Immature natural killer cell (primary cell): ENCODE measurements around the gene NTSR1. TPM values are rescaled to one million over a fixed set of nuclear protein-coding genes. Genes with fewer than 3 reads are reported as not detected.

Experiments
- DNase-seq, 3 donors: peaks; one replicate each; pipeline ENCODE4 v3.0.0; 2022; ENCODE audit warnings: mixed read lengths in 1 of 3
- H3K27ac Mint-ChIP-seq, 6 donors: one replicate each; pipeline ENCODE4 v1.8.0; 2020; ENCODE audit warnings: mixed read lengths in 6 of 6, mild to moderate bottlenecking in 5 of 6, inconsistent platforms in 4 of 6, moderate library complexity in 3 of 6
- H3K27me3 Mint-ChIP-seq, 3 donors: one replicate each; pipeline ENCODE4 v1.8.0; 2020 to 2021; ENCODE audit warnings: low read depth in 3 of 3, mild to moderate bottlenecking in 3 of 3, mixed read lengths in 3 of 3, moderate library complexity in 3 of 3, inconsistent platforms in 1 of 3
- H3K36me3 Mint-ChIP-seq, 3 donors: one replicate each; pipeline ENCODE4 v1.8.0; 2020; ENCODE audit warnings: mixed read lengths in 3 of 3, inconsistent platforms in 2 of 3, mild to moderate bottlenecking in 2 of 3
- H3K4me1 Mint-ChIP-seq, 2 donors: one replicate each; pipeline ENCODE4 v1.8.0; 2020; ENCODE audit warnings: inconsistent platforms in 2 of 2, mild to moderate bottlenecking in 2 of 2, mixed read lengths in 2 of 2, moderate library complexity in 1 of 2
- H3K4me3 Mint-ChIP-seq, 5 donors: one replicate each; pipeline ENCODE4 v1.8.0; 2020; ENCODE audit warnings: mild to moderate bottlenecking in 5 of 5, mixed read lengths in 5 of 5, inconsistent platforms in 3 of 5, moderate library complexity in 3 of 5
- H3K9me3 Mint-ChIP-seq, 6 donors: one replicate each; pipeline ENCODE4 v1.8.0; 2020; ENCODE audit warnings: mild to moderate bottlenecking in 6 of 6, mixed read lengths in 6 of 6, inconsistent platforms in 4 of 6, moderate library complexity in 3 of 6
- polyA plus RNA-seq, 3 donors: library from polyadenylated mRNA; unstranded; fragments of 300-500 nt; fragmentation: Illumina TruSeq; gene quantifications; one replicate each; pipeline ENCODE4 v1.2.3, GENCODE V29; 2021

NTSR1 gene
- polyA plus RNA-seq, 3 donors from 2014 or later = not detected

- Mint-ChIP-seq H3K36me3 (peaks cover 3 to 6% (median 6%) of the 10 kb centered on the region in 3 donors), H3K4me3 (no peak overlapping the region), H3K27ac (no peak overlapping the region), H3K27me3 (peaks cover 1 to 5% (median 4%) of the 10 kb centered on the region in 3 donors), H3K9me3 (peaks cover 7 to 28% (median 9%) of the 10 kb centered on the region in 6 donors), H3K4me1 (peaks cover 0 to 8% of the 10 kb centered on the region in 2 donors)
- DNase-seq = no peak
Observed at GRCh38 chr20:62723768-62724450, 15.3 kb downstream of the NTSR1 start.

- Mint-ChIP-seq H3K9me3 (peaks cover 7 to 24% (median 9%) of the 10 kb centered on the region in 6 donors), H3K4me3 (no peak overlapping the region), H3K27me3 (peaks cover 1 to 4% (median 2%) of the 10 kb centered on the region in 3 donors), H3K36me3 (peaks cover 3 to 6% (median 6%) of the 10 kb centered on the region in 3 donors), H3K27ac (no peak overlapping the region), H3K4me1 (peaks cover 0 to 8% of the 10 kb centered on the region in 2 donors)
- no peak for DNase-seq
Observed at GRCh38 chr20:62724692-62725595, 16.3 kb downstream of the NTSR1 start.

- Mint-ChIP-seq H3K4me3 (no peak overlapping the region), H3K27ac (no peak overlapping the region), H3K27me3 (peaks cover 0 to 6% (median 4%) of the 10 kb centered on the region in 3 donors), H3K4me1 (peaks cover 0 to 8% of the 10 kb centered on the region in 2 donors), H3K36me3 (peaks cover 0 to 6% (median 3%) of the 10 kb centered on the region in 3 donors), H3K9me3 (peaks cover 5 to 17% (median 8%) of the 10 kb centered on the region in 6 donors)
- DNase-seq = no peak
Observed at GRCh38 chr20:62725596-62726268, 17.1 kb downstream of the NTSR1 start.

- peaks cover 0 to 6% (median 3%) of the 10 kb centered on the region in 3 donors for H3K36me3 Mint-ChIP-seq
- no peak overlapping the region for H3K27ac Mint-ChIP-seq
- H3K4me1 Mint-ChIP-seq = peaks cover 0 to 8% of the 10 kb centered on the region in 2 donors
- H3K27me3 Mint-ChIP-seq = peaks cover 0 to 6% (median 4%) of the 10 kb centered on the region in 3 donors
- no peak for DNase-seq
- peaks cover 5 to 15% (median 6%) of the 10 kb centered on the region in 6 donors for H3K9me3 Mint-ChIP-seq
- H3K4me3 Mint-ChIP-seq = no peak overlapping the region
Observed at GRCh38 chr20:62726276-62726675, 17.6 kb downstream of the NTSR1 start.

- no peak overlapping the region for H3K4me3 Mint-ChIP-seq
Observed at GRCh38 chr20:62726716-62727583, 18.3 kb downstream of the NTSR1 start.

GRCh38 chr20:62727584-62728027 lies 19.0 kb downstream of the NTSR1 start:
- Mint-ChIP-seq H3K27me3 (peaks cover 0 to 4% (median 2%) of the 10 kb centered on the region in 3 donors), H3K9me3 (peaks cover 0 to 2% (median 0%) of the 10 kb centered on the region in 6 donors), H3K4me1 (peaks cover 0 to 8% of the 10 kb centered on the region in 2 donors), H3K36me3 (no peaks in the 10 kb centered on the region), H3K4me3 (no peak overlapping the region), H3K27ac (no peak overlapping the region)
- no peak for DNase-seq

More at GRCh38 chr20:62726716-62727583, 18.3 kb downstream of the NTSR1 start:
- Mint-ChIP-seq H3K27ac (no peak overlapping the region), H3K9me3 (peaks cover 0 to 8% (median 4%) of the 10 kb centered on the region in 6 donors), H3K36me3 (no peaks in the 10 kb centered on the region), H3K4me1 (peaks cover 0 to 8% of the 10 kb centered on the region in 2 donors), H3K27me3 (peaks cover 0 to 6% (median 4%) of the 10 kb centered on the region in 3 donors)
- DNase-seq = no peak

- DNase-seq = peak in 1 of 3 donors; percentile 18
- H3K36me3 Mint-ChIP-seq = no peaks in the 10 kb centered on the region
- H3K9me3 Mint-ChIP-seq = peaks cover 0 to 2% (median 0%) of the 10 kb centered on the region in 6 donors
- H3K4me1 Mint-ChIP-seq = peaks cover 0 to 8% of the 10 kb centered on the region in 2 donors
- H3K27ac Mint-ChIP-seq = peak overlapping the region in 1 of 6 donors; percentile 32
- H3K27me3 Mint-ChIP-seq = peaks cover 0 to 4% (median 2%) of the 10 kb centered on the region in 3 donors
- peak overlapping the region in 4 of 5 donors; percentile 53 to 69 (median 64) for H3K4me3 Mint-ChIP-seq
Observed at GRCh38 chr20:62728028-62728780, 19.6 kb downstream of the NTSR1 start.

GRCh38 chr20:62728781-62729300 lies 20.2 kb downstream of the NTSR1 start:
- H3K9me3 Mint-ChIP-seq = peaks cover 0 to 2% (median 0%) of the 10 kb centered on the region in 6 donors
- DNase-seq = no peak
- H3K27ac Mint-ChIP-seq = no peak overlapping the region
- H3K27me3 Mint-ChIP-seq = peaks cover 0 to 4% (median 2%) of the 10 kb centered on the region in 3 donors
- H3K36me3 Mint-ChIP-seq = no peaks in the 10 kb centered on the region
- H3K4me3 Mint-ChIP-seq = peak overlapping the region in 1 of 5 donors; percentile 25
- peaks cover 0 to 8% of the 10 kb centered on the region in 2 donors for H3K4me1 Mint-ChIP-seq

GRCh38 chr20:62730481-62730880 lies 21.8 kb downstream of the NTSR1 start:
- Mint-ChIP-seq H3K9me3 (no peaks in the 10 kb centered on the region), H3K4me1 (peaks cover 0 to 8% of the 10 kb centered on the region in 2 donors), H3K27ac (no peak overlapping the region), H3K4me3 (no peak overlapping the region), H3K27me3 (peaks cover 0 to 4% (median 2%) of the 10 kb centered on the region in 3 donors), H3K36me3 (no peaks in the 10 kb centered on the region)
- DNase-seq = no peak

- Mint-ChIP-seq H3K27me3 (peaks cover 0 to 4% (median 2%) of the 10 kb centered on the region in 3 donors), H3K36me3 (no peaks in the 10 kb centered on the region), H3K4me3 (no peak overlapping the region), H3K4me1 (peaks cover 0 to 8% of the 10 kb centered on the region in 2 donors), H3K9me3 (no peaks in the 10 kb centered on the region), H3K27ac (no peak overlapping the region)
- DNase-seq = no peak
Observed at GRCh38 chr20:62732031-62732760, 23.6 kb downstream of the NTSR1 start.

GRCh38 chr20:62732842-62733525 lies 24.3 kb downstream of the NTSR1 start:
- Mint-ChIP-seq H3K27ac (no peak overlapping the region), H3K36me3 (no peaks in the 10 kb centered on the region), H3K4me1 (peaks cover 0 to 8% of the 10 kb centered on the region in 2 donors), H3K4me3 (no peak overlapping the region), H3K9me3 (no peaks in the 10 kb centered on the region), H3K27me3 (peaks cover 0 to 2% (median 2%) of the 10 kb centered on the region in 3 donors)
- no peak for DNase-seq
